CD4-positive, alpha-beta T cell (primary cell): ENCODE data around the gene TBCC. TPM values are rescaled to one million over a fixed set of nuclear protein-coding genes. Genes with fewer than 3 reads are reported as not detected.
"Not testable (repeated sequence)": the region's sequence is repeated elsewhere in the genome, so short reads cannot be mapped to it uniquely, and the experiment has no call there.

Experiments used
- ATAC-seq: fragments of 200-7000 bp; cut with Tn5 transposase; one replicate; pipeline ENCODE4 v1.10.0; 2022; ENCODE audit warnings: mild to moderate bottlenecking; ENCODE audit not compliant: poor library complexity
- CTCF ChIA-PET: fragments of 350-600 bp; sonication (Branson Sonifier 250); formaldehyde crosslinking; loops from one replicate; lab custom pipeline; 2021; ENCODE audit warnings: antibody characterized with exemption, inconsistent platforms; lab: Charles Lee
- POLR2A ChIA-PET: fragments of 350-600 bp; sonication (Branson Sonifier 250); formaldehyde crosslinking; loops from one replicate; lab custom pipeline; 2021; ENCODE audit warnings: antibody characterized with exemption, inconsistent platforms; lab: Charles Lee
- DNase-seq, 14 experiments: peaks; one replicate each; pipeline ENCODE4 v3.0.0-alpha.2; 2013 to 2020; ENCODE audit warnings: mixed read lengths in 2 of 14
- H3K27ac ChIP-seq, 2 donors: one replicate each; pipeline versions ENCODE4 v1.5.1 to v1.7.0; 2013; ENCODE audit warnings: low read length in 2 of 2, low read depth in 1 of 2, mild to moderate bottlenecking in 1 of 2
- H3K27me3 ChIP-seq, 2 experiments: 1 replicate in 1 of 2; 2 replicates in 1 of 2; pipeline versions ENCODE4 v1.6.1 to v1.7.0; 2013; ENCODE audit warnings: low read length in 2 of 2, control low read depth in 1 of 2, mild to moderate bottlenecking in 1 of 2, moderate library complexity in 1 of 2; ENCODE audit not compliant: insufficient read depth in 2 of 2, control insufficient read depth in 1 of 2
- H3K36me3 ChIP-seq: one replicate; pipeline ENCODE4 v1.6.1; 2013; ENCODE audit warnings: low read length, control low read depth; ENCODE audit not compliant: insufficient read depth
- H3K4me1 ChIP-seq: one replicate; pipeline ENCODE4 v1.6.1; 2013; ENCODE audit warnings: low read length, control low read depth; ENCODE audit not compliant: insufficient read depth
- H3K4me3 ChIP-seq: one replicate; pipeline ENCODE4 v1.5.1; 2013; ENCODE audit warnings: mild to moderate bottlenecking, low read length, moderate library complexity
- H3K9me3 ChIP-seq, 2 experiments: 1 replicate in 1 of 2; 2 replicates in 1 of 2; pipeline versions ENCODE4 v1.6.1 to v1.7.0; 2013; ENCODE audit warnings: low read length in 2 of 2, mild to moderate bottlenecking in 2 of 2, control low read depth in 1 of 2, moderate library complexity in 1 of 2; ENCODE audit not compliant: control insufficient read depth in 1 of 2, insufficient read depth in 1 of 2
- H3K27ac Mint-ChIP-seq: one replicate; pipeline ENCODE4 v1.8.0; 2020; ENCODE audit warnings: mixed read lengths
- H3K27me3 Mint-ChIP-seq: one replicate; pipeline ENCODE4 v1.8.0; 2021; ENCODE audit warnings: mixed read lengths
- H3K36me3 Mint-ChIP-seq: one replicate; pipeline ENCODE4 v1.8.0; 2021; ENCODE audit warnings: low read depth, mixed read lengths
- H3K4me1 Mint-ChIP-seq: one replicate; pipeline ENCODE4 v1.8.0; 2021; ENCODE audit warnings: low read depth, mixed read lengths
- H3K4me3 Mint-ChIP-seq: one replicate; pipeline ENCODE4 v1.8.0; 2020; ENCODE audit warnings: mild to moderate bottlenecking, mixed read lengths
- H3K9me3 Mint-ChIP-seq: one replicate; pipeline ENCODE4 v1.8.0; 2020; ENCODE audit warnings: mixed read lengths
- CTCF ChIP-seq: fragments of 200-600 bp; IDR thresholded peaks from one replicate; pipeline ENCODE4 v1.8.0; 2022; ENCODE audit warnings: antibody characterized with exemption, mild to moderate bottlenecking
- intact Hi-C, 2 experiments: fragments of 100-400 bp; cut with DNase I in 1 of 2; cut with micrococcal nuclease in 1 of 2; formaldehyde crosslinking; loops; one replicate each; pipeline versions ENCODE4 v1.15.1 to v1.9.0; 2023 to 2025; cut with DNase I, micrococcal nuclease
- total RNA-seq, 174 experiments: library from RNA in 2 of 174; stranded (reverse) in 2 of 174; gene quantifications; one replicate each; pipeline ENCODE4 v1.2.3 and lab custom pipeline; 2021 to 2026

The TBCC gene
- total RNA-seq, 2 experiments from 2014 or later: 67.3 to 68.3 TPM

- H3K4me1 ChIP-seq: no peaks in the 10 kb centered on the region
- H3K36me3 Mint-ChIP-seq: no peaks in the 10 kb centered on the region
- ChIA-PET POLR2A (no interaction called here), CTCF (no interaction called here)
- no peak overlapping the region for H3K4me3 Mint-ChIP-seq
- no peak for TF ChIP-seq CTCF
- no peaks in the 10 kb centered on the region for H3K27me3 Mint-ChIP-seq
- no peak overlapping the region for H3K4me3 ChIP-seq
- no peaks in the 10 kb centered on the region for H3K9me3 ChIP-seq
- no peak for ATAC-seq
- intact Hi-C loops: no loop called here
- no peaks in the 10 kb centered on the region for H3K9me3 Mint-ChIP-seq
- H3K36me3 ChIP-seq: no peaks in the 10 kb centered on the region
- H3K4me1 Mint-ChIP-seq: no peaks in the 10 kb centered on the region
- no peak for DNase-seq
- H3K27ac Mint-ChIP-seq: no peak overlapping the region
- H3K27me3 ChIP-seq: no peaks in the 10 kb centered on the region
- H3K27ac ChIP-seq: no peak overlapping the region
These were observed 40.9 kb downstream of the TBCC start for GRCh38 chr6:42704937-42705374.

GRCh38 chr6:42704251-42704936, 41.5 kb downstream of the TBCC start:
- no peaks in the 10 kb centered on the region for H3K27me3 ChIP-seq
- POLR2A ChIA-PET: interaction anchor here (0.7 to 1.1 kb wide), 2 partner anchors 11 to 291 kb away, joined by 3 read pairs; no protein-coding TSS in a partner anchor
- Mint-ChIP-seq H3K27me3 (no peaks in the 10 kb centered on the region), H3K4me3 (no peak overlapping the region), H3K36me3 (no peaks in the 10 kb centered on the region), H3K4me1 (no peaks in the 10 kb centered on the region), H3K9me3 (no peaks in the 10 kb centered on the region), H3K27ac (no peak overlapping the region)
- H3K4me1 ChIP-seq: no peaks in the 10 kb centered on the region
- no peaks in the 10 kb centered on the region for H3K36me3 ChIP-seq
- CTCF ChIA-PET: no interaction called here
- ATAC-seq (no peak), DNase-seq (no peak)
- H3K27ac ChIP-seq: no peak overlapping the region
- no peak overlapping the region for H3K4me3 ChIP-seq
- intact Hi-C loops: no loop called here
- H3K9me3 ChIP-seq: no peaks in the 10 kb centered on the region
- no peak for TF ChIP-seq CTCF

- H3K9me3 Mint-ChIP-seq, intact Hi-C loops, H3K27ac Mint-ChIP-seq, CTCF ChIA-PET, H3K36me3 ChIP-seq, DNase-seq, H3K4me1 ChIP-seq, H3K27ac ChIP-seq, H3K4me1 Mint-ChIP-seq, ATAC-seq, H3K4me3 Mint-ChIP-seq, H3K27me3 ChIP-seq, H3K27me3 Mint-ChIP-seq, H3K4me3 ChIP-seq, H3K9me3 ChIP-seq, H3K36me3 Mint-ChIP-seq: not testable (repeated sequence)
- POLR2A ChIA-PET: interaction anchor here (1.4 kb wide), 1 partner anchor 10 kb away, joined by 3 read pairs; no protein-coding TSS in a partner anchor
These were observed 43.1 kb downstream of the TBCC start for GRCh38 chr6:42702786-42703185.
